Endometrial microvascular endothelial cells (primary cell): ENCODE results near the gene COMMD10. TPM values are rescaled to one million over a fixed set of nuclear protein-coding genes. Genes with fewer than 3 reads are reported as not detected.
"Not testable (repeated sequence)": the region's sequence is repeated elsewhere in the genome, so short reads cannot be mapped to it uniquely, and the experiment has no call there.

Experiments
- in situ Hi-C: cut with HindIII; loops from 2 replicates; pipeline ENCODE4 v1.10.0; 2017; ENCODE audit warnings: low sequenced_read_pairs, low pct_unique_long_range_greater_than_20kb; ENCODE audit errors: inconsistent ontology term
- total RNA-seq: library from RNA; depleted of rRNA; stranded (reverse); fragments of >200 nt; gene quantifications from one replicate; pipeline ENCODE4 v1.2.3, GENCODE V29; 2015; ENCODE audit errors: inconsistent ontology term

Gene COMMD10
- total RNA-seq, 1 donor from 2014 or later: 46.5 TPM

DNA sequence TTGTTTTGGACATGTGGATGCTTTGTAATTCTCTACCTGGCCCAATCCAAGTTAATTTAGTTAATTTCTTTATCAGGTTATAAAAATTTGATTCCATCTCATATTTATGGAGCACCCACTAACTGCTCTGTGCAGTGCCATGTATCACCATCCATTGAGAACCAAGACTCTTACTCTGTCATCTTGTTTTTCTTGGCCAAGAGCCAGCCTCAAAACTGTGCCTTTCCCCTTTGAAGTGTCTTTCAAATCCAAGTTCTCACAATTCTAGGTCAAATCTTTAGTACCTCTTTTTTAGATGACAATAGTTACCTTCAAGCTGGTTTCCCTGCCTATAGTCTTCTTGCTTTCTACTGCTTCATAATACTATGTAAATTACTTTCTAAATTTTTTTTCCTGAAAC, 3.2 kb downstream of the COMMD10 start:
- in situ Hi-C loops: no loop called here

DNA sequence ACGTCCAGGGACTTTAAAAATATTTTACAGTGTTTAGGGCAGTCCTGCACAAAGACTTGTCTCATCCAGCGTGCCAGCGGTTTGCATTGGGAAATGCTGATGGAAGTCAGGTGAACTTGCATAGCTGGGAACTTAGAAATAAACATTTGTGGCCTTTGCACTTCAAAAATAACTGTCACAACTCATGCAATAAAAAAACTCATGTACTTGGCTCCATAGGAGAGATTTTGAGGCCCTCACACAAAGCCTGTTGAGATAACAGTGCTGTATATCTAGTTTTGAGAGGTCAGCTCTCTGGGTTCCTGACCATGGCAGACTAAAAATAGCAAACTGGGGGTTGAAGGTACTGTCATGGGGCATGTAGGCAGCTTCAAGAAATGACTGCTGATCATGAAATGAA, 5.5 kb downstream of the COMMD10 start:
- in situ Hi-C loops: no loop called here

DNA sequence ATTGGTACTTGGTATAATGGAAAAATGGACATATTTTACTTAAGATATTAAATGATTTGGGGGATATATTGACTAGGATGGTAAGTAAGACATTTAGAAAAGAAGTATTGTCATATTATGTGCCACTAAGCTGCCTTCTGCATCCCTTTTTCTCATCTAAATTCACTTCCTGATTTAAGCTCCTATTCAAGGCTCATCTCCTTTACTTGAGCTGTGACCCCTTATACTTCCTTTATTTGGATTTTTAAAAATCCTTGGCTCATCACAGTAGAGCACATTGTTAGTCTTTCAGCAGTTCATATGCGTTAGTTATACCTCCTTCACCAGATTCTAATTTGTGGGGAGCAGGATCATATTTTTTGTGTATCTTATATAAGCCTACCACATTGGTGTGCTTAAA, 6.6 kb downstream of the COMMD10 start:
- in situ Hi-C loops: no loop called here

DNA sequence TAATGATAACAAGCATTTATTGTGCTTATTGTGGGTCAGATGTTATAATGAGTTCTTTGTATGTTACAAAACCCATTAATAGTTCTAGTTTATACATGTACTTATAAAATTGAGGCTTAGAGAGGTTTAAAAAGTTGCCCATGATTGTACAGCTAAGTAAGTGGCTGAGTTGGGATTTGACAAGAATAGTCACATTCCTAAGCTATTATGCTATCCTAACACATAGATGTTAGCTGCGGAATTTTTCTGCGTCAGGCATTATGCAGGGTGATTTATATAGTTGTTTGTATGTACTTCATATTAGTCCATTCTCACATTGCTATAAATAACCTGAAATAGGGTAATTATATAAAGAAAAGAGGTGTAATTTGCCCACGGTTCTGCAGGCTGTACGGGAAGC, 12.5 kb downstream of the COMMD10 start:
- in situ Hi-C loops: no loop called here

DNA sequence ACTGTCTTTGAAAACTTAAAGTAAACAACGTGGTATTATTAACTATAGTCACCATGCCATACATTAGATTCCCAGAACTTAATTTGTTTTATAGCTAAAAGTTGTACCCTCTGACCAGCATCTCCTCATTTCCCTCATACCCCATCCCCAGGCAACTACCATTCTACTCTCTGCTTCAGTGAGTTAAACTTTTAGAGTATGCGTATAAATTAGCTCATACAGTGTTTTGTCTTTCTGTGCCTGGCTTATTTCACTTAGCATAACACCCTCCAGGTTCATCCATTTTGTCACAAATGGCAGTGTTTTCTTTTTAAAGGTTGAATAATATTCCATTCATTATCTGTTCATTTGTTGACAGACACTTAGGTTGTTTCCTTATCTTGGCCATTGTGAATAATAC, 14.2 kb downstream of the COMMD10 start:
- in situ Hi-C loops: no loop called here

DNA sequence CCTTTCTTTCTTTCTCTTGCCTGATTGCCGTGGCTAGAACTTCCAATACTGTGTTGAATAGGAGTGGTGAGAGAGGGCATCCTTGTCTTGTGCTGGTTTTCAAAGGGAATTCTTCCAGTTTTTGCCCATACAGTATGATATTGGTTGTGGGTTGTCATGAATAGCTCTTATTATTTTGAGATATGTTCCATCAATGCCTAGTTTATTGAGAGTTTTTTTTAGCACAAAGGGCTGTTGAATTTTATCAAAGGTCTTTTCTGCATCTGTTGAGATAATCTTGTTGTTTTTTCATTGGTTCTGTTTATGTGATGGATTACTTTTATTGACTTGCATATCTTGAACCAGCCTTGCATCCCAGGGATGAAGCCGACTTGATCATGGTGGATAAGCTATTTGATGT, 20.1 kb downstream of the COMMD10 start:
- in situ Hi-C loops: not testable (repeated sequence)

DNA sequence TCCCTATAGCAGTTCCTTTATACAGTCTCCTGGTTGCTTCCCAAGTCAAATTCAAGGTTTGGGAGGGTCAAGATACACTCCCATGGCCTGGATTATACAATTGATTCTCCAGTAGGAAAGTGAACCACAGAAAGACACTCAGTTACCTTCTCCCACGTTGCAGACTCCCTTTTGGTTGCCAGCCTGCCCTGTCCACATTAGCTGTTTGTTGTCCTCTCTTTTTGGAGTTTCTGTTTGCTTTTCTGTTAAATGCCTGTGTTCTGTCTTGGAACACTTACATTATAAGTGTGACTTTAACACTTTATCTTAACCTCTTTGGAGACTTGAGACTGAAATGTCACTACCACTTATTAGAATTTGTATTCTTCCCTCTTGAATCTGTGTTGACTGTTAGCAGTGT, 30.3 kb downstream of the COMMD10 start:
- in situ Hi-C loops: no loop called here

DNA sequence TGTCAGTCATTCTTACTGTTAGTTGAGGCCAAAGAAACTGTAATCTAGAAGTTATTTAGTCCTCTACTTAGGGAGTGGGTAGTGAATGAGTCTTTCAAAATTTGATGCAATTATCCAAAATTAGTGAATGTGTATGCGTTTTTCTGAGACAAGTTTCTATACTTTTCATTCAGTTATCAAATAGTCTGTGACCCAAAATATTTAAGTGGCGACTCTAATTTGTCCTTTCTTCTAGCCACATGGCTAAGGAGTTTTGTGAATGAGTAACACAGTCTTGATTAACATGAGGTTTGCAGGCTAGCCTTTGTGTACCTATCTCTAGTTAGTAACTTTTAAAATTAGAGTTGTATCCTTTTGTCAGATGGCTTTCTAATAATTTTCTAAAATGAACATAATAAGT, 45.6 kb downstream of the COMMD10 start:
- in situ Hi-C loops: no loop called here

DNA sequence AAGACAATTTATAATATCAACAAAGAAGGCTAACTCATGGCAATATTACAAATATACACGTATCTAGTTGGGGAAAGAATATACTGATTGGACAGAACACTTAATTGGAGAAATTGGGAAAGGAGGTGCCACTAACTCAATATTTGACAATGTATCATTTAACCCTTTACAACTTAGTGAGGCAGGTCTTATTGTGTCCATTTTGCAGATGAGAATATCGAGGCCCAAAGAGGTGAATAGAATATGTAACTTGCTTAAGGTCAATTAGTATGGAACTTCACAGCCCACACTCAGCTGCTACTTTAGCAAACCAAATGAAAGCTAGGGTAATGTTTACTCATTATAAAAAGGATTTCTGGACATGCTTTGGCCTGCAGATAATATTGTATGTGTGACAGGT, 46.2 kb downstream of the COMMD10 start:
- in situ Hi-C loops: no loop called here

DNA sequence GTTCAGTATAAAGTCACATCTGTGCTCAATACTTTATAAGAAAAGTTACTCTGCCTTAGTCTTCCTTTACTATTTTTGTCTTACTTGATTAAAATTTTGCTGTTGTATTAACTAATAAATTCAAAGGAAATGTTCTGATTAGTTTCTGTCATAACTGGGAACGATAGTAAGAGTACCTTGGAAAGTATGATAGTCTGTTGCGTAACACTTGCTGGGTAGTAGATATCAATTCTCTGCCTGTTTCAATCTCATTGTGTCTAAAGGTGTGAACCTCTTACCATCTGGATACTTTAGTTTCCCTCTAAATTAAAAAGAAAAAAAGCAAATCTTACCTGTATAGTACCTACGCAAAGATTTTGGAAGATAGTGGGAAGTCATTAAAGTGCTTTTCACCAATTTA, 48.5 kb downstream of the COMMD10 start:
- in situ Hi-C loops: no loop called here

DNA sequence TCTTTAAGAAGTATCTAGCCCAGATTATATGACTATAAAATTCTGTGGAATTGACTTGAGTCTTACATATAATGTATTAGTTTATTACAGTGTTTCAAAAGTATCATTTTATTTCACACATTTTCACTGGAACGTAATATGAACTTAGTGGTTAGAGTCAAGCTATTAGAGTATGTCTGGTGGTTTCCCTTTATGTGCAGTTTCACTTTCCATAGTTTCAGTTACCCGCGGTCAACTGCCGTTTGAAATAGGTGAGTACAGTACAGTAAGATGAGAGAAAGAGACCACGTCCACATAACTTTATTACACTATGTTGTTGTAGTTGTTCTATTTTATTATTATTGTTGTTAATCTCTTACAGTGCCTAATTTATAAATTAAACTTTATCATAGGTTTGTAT, 50.5 kb downstream of the COMMD10 start:
- in situ Hi-C loops: no loop called here

DNA sequence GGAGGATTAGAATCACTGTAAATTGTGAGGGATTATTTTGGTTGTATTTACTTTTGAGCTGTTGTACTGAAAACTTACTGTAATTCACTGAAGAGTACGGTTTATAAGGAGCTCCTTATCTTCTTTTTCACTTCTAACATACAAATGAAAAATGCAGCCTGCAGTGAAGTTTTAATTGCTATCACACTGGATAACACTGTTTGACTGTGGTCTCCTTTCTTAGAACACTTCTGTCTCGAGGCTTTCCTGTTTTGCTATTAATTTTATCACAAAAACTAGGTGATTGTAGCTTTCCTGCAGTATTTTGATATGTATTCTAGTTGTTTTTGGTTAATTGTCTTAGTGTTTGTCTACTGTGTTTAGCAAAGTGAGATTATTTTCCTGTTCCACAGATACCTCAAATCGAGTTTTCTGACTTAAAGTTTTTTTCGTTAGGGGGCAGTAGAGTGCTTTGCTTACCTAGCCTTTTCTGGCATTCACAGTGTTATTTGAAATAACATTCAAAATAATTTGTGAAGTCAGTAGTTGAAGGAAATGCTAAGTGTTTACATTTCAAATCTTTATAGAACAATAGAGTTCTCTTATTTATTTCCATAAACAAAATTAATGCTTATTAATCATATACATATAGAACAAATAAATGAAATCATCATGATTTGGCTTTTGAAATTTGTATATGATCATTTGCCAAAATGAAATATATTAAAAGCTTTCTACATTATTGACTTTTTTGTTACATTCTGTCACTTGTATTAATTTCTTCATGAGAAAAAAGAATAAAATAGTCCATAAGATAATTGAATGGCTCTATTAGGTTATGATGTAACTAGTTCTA, 52.9 kb downstream of the COMMD10 start:
- in situ Hi-C loops: no loop called here

DNA sequence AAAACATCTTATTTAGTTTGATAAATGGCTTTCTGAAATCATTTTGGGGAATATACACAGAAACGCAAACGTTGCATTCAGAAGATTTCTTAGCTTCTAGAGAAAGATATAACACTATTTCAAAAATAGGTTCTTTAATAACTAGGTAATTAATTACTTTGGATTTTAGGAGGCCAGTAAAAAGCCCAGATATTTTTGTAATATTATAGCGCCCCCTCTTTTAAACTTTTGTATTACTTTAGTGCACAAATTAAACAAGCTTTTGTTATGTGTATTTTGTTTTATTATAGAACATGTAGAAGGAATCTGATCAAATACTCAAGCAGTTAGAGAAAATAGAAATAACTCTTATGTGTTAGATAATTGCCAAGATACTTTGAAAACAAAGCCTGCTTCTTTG, 57.7 kb downstream of the COMMD10 start:
- in situ Hi-C loops: no loop called here

DNA sequence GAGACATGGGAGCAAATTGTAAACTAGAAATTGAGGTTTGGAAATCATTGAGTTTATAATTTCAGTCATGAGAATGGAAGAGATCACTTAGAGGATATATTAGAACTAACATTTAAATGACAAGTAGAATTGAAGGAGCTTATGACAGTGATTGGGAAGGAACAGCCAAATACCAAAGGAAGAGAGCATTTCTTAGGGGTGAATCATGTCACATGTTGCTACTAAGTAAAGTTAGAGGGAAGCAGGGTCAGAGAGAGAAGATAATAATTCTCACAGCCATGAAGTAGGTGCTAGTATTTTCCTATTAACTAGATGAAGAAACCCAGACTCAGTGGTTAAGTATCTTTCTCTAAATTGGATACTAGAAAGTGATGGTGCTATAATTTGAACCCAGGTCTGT, 59.3 kb downstream of the COMMD10 start:
- in situ Hi-C loops: no loop called here

DNA sequence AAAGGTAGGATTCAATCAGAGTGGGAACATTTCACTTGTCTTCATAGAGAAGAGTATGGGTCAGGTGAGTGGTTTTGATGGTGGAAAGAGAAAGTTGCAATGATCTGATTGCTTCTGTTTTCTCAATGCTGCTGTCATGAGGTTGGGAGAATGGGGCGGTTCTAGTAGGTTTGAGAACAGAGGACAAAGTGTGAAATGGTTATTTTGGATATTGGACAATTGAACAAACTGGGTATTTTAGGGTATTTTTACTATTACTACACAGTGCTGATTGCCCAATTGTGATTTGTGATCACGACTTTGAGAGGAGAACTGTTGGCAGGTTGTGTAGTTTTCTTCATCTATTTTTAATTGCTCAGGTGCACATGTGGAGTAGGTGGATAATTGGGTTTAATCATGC, 60.2 kb downstream of the COMMD10 start:
- in situ Hi-C loops: no loop called here

DNA sequence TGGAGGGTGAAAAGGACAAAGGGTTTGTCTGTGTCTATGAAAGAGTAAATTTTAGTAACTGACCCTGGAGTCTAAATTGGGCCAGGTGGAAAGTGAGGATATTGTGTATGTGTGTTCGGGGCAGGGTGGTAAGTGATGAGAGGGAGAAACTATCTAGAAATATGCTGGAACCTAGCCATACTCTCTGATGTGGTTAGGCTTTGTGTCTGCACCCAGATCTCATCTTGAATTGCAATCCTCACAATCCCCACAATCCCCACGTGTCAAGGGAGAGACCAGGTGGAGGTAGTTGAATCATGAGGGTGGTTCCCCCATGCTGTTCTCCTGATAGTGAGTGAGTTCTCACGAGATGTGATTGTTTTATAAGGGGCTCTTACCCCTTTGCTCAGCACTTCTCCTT, 60.6 kb downstream of the COMMD10 start:
- in situ Hi-C loops: no loop called here

DNA sequence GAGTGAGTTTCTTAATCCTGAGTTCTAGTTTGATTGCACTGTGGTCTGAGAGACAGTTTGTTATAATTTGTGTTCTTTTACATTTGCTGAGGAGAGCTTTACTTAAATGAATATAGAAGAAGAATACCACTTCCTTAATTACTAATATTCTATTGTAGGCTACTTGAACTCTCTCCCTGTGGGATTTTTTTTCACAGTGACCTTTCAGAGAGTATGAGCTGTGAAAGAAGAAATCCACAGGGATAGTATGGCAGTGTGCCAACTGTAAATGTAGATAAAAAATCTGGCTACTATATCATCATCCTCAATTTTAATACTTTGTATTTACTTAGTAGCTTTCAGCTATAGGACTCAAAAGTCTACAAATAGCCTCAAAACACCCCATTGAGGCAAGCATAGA, 67.3 kb downstream of the COMMD10 start:
- in situ Hi-C loops: no loop called here

DNA sequence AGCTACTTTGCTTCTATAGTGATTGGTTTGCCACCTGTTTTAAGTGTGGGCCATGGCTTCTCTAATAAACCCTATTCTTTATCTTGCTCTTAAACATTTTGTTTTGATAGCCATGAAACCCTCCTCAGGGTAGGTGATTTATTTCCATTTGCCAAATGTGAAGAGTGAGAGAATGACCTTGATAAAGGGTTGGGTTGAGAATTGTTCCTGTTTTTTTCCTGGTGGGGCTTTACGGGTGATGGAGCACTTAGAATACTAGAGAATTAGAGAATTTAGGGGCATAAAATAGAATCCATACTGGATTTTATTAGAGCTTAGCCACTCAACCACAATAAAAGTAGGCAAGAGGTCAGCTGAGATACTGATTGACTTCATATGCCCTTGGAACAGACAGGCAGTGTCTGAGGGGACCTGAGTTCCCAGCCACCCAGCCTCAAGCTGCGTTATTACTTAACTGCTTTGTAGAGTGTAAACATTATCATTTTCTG, 68.9 kb downstream of the COMMD10 start:
- in situ Hi-C loops: no loop called here

DNA sequence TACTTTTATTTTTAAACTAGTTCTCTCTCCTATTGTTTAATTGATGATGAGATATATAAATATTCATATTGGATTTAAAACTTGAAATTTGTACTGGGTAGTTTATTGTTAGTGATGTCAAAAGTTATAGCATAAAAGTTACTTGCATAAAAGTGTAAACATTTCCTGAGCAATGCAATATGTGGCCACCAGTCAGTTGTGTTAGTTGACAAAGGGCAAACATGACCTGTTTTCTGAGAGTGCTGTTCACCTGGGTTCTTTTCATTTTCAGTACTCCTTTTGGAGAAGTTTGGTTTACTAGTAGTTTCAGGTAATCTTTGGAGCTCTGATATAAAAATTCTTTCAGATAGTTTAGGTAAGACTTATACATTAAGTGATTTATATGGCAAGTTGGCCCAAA, 69.4 kb downstream of the COMMD10 start:
- in situ Hi-C loops: no loop called here

DNA sequence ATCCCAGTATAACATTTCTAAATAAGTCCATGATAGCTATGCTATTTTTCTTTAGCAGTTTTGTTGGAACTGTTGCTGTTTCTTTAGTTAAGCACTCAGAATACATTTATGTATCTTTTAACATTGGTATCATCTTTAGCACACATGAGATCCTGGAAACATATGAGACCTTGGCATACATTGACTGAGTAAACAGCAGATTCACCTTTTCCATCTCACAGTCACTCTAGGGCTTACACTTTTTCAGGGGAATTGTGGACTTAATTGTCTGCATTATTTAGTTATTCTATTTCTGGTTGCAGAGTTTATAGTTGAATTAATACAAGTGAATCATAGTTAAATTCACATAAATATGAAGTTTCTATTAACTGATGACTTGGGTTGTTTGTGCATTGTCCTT, 70.1 kb downstream of the COMMD10 start:
- in situ Hi-C loops: no loop called here

DNA sequence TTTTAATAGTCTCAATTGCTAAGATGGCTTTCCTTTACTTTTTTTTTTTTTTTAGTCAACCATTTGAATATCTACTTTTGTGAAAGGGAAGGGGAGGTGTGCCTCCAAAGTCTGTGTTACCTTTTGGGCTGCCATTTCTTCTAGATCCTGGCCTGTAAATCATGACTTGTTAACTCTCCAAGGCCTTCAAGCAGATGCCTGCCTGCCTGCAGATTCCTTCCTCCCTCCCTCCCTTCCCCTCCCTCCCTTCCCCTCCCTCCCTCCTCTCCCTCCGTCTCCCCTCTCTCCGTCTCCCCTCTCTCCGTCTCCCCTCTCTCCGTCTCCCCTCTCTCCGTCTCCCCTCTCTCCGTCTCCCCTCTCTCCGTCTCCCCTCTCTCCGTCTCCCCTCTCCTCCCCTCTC, 73.1 kb downstream of the COMMD10 start:
- in situ Hi-C loops: no loop called here
